NCI-H2227 treated with DMSO at 0.1 percent for 48 hours (cell line): ENCODE data around the gene PTPRJ.
A peak's percentile ranks its signal among the peaks of the same experiment; 100 is the strongest.

ENCODE experiments used
- DNase-seq: peaks from one replicate; lab custom pipeline; 2025; lab: John Stamatoyannopoulos, UW

Gene PTPRJ

GRCh38 chr11:47997063-47998053 is 17.0 kb downstream of the PTPRJ start:
- no peak for DNase-seq

- no peak for DNase-seq
Observed at GRCh38 chr11:47998345-47998732, 18.0 kb downstream of the PTPRJ start.

GRCh38 chr11:47998733-47999359 is 18.5 kb downstream of the PTPRJ start:
- DNase-seq: no peak

GRCh38 chr11:48000432-48000831 is 20.1 kb downstream of the PTPRJ start:
- DNase-seq: no peak

- DNase-seq: no peak
Observed at GRCh38 chr11:48001438-48002021, 21.2 kb downstream of the PTPRJ start.

GRCh38 chr11:48002561-48002960 is 22.2 kb downstream of the PTPRJ start:
- DNase-seq: no peak

GRCh38 chr11:48003926-48004325 is 23.6 kb downstream of the PTPRJ start:
- no peak for DNase-seq

GRCh38 chr11:48004456-48004855 is 24.1 kb downstream of the PTPRJ start:
- no peak for DNase-seq

GRCh38 chr11:48005136-48005535 is 24.8 kb downstream of the PTPRJ start:
- DNase-seq: no peak

GRCh38 chr11:48005831-48006270 is 25.5 kb downstream of the PTPRJ start:
- DNase-seq: peak; percentile 30

GRCh38 chr11:48006301-48006992 is 26.1 kb downstream of the PTPRJ start:
- DNase-seq: no peak

- DNase-seq: no peak
Observed at GRCh38 chr11:48007677-48008076, 27.3 kb downstream of the PTPRJ start.

GRCh38 chr11:48008951-48009270 is 28.6 kb downstream of the PTPRJ start:
- DNase-seq: no peak

GRCh38 chr11:48011102-48011797 is 30.9 kb downstream of the PTPRJ start:
- DNase-seq: no peak

GRCh38 chr11:48011798-48012391 is 31.5 kb downstream of the PTPRJ start:
- no peak for DNase-seq

- DNase-seq: no peak
Observed at GRCh38 chr11:48013269-48013901, 33.0 kb downstream of the PTPRJ start.

GRCh38 chr11:48014917-48015316 is 34.6 kb downstream of the PTPRJ start:
- DNase-seq: no peak

- DNase-seq: no peak
Observed at GRCh38 chr11:48017105-48017830, 36.9 kb downstream of the PTPRJ start.

- no peak for DNase-seq
Observed at GRCh38 chr11:48017831-48018527, 37.6 kb downstream of the PTPRJ start.
